GM12892 (cell line): ENCODE data around the gene RAB14.
"Not testable (repeated sequence)": the region's sequence is repeated elsewhere in the genome, so short reads cannot be mapped to it uniquely, and the experiment has no call there.

ENCODE experiments used
- POLR2A ChIP-seq: IDR thresholded peaks from 2 replicates; pipeline ENCODE4 v1.6.1; 2011; ENCODE audit warnings: low read depth, low read length, control low read depth
- POLR2AphosphoS5 ChIP-seq: IDR thresholded peaks from 2 replicates; pipeline ENCODE4 v1.6.1; 2011; ENCODE audit warnings: low read depth, low read length, control low read depth
- TAF1 ChIP-seq: IDR thresholded peaks from 2 replicates; pipeline ENCODE4 v1.6.1; 2011; ENCODE audit warnings: low read depth, mild to moderate bottlenecking, control low read depth, low read length, borderline replicate concordance

DNA sequence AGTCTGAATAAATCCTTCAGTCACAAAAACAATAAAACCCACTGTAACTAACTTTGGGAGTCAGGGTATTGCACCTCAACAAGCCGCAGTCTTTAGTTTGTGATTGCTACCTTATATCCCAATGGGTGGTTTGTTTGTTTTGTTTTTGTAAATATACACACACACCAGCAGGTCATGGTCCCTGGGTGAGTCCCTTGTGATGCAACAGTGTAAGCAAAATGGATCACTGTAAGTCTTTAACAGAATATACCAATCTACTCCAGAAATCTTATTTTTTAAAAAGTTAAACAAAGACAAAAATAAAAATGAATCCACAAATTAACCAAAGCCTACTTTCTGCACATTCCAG is 22.3 kb downstream of the RAB14 start:
- TF ChIP-seq POLR2AphosphoS5, POLR2A, TAF1: not testable (repeated sequence)
